Adrenal gland (tissue), 12 donors: ENCODE results near the gene ANAPC15. TPM values are rescaled to one million over a fixed set of nuclear protein-coding genes. Genes with fewer than 3 reads are reported as not detected.

Experiments used
- DNase-seq, 7 donors: peaks; one replicate each; pipeline ENCODE4 v3.0.0-alpha.2; 2019 to 2020
- H3K27ac ChIP-seq, 5 donors: fragments of 200-600 bp; sonication (generic) in 4 of 5; 1 replicate in 3 of 5; 2 replicates in 2 of 5; pipeline versions ENCODE4 v1.5.1 to v1.8.0; 2016 to 2020; ENCODE audit warnings: mild to moderate bottlenecking in 1 of 5
- H3K27me3 ChIP-seq: fragments of 200-600 bp; 2 replicates; pipeline ENCODE4 v1.8.0; 2021
- H3K36me3 ChIP-seq, 2 donors: fragments of 200-600 bp; replicated peaks in 1 of 2; 1 replicate in 1 of 2; 2 replicates in 1 of 2; pipeline versions ENCODE4 v1.5.1 to v1.8.0; 2018 to 2022
- H3K4me1 ChIP-seq, 2 donors: fragments of 200-600 bp; replicated peaks in 1 of 2; 1 replicate in 1 of 2; 2 replicates in 1 of 2; pipeline versions ENCODE4 v1.5.1 to v1.8.0; 2018 to 2021
- H3K4me3 ChIP-seq, 4 donors: fragments of 200-600 bp; sonication (generic) in 3 of 4; one replicate each; pipeline ENCODE4 v1.5.1; 2016 to 2018
- H3K9me3 ChIP-seq, 3 donors: fragments of 200-600 bp; sonication (generic) in 1 of 3; replicated peaks in 1 of 3; 1 replicate in 2 of 3; 2 replicates in 1 of 3; pipeline versions ENCODE4 v1.5.1 to v1.8.0; 2016 to 2021
- CTCF ChIP-seq, 6 experiments: fragments of 450-650 bp in 4 of 6; fragments of 200-600 bp in 2 of 6; sonication (generic) in 1 of 6; IDR thresholded peaks; 1 replicate in 5 of 6; 2 replicates in 1 of 6; pipeline versions ENCODE4 v1.5.1 to v1.8.0; 2016 to 2021; ENCODE audit warnings: antibody characterized with exemption in 6 of 6, mild to moderate bottlenecking in 2 of 6, moderate library complexity in 1 of 6
- POLR2A ChIP-seq, 2 donors: fragments of 450-650 bp; IDR thresholded peaks; one replicate each; pipeline ENCODE4 v1.6.1; 2017; ENCODE audit warnings: antibody characterized with exemption in 2 of 2, mild to moderate bottlenecking in 2 of 2, moderate library complexity in 1 of 2
- WGBS, 4 donors: extraction: QIAGEN DNeasy Blood & Tissue Kit in 2 of 4; methylation state at CpG; one replicate each; pipeline versions ENCODE4 v1.1.5 to v1.1.7; 2013 to 2017; 5-methylcytosine and 5-hydroxymethylcytosine counted together
- intact Hi-C, 2 donors: fragments of 100-400 bp; cut with DNase I; formaldehyde crosslinking; loops; one replicate each; pipeline versions ENCODE4 v1.14.1 to v1.15.0; 2022 to 2023
- microRNA-seq, 3 donors: library from miRNA; unstranded; fragments of <30 nt; microRNA quantifications; one replicate each; pipeline ENCODE4, GENCODE V29; 2017 to 2020
- polyA plus RNA-seq, 3 donors: library from polyadenylated mRNA; stranded (reverse); fragments of 200-250 nt in 2 of 3; fragments of 350-450 nt in 1 of 3; fragmentation: Illumina TruSeq in 1 of 3; extraction: RNeasy Lipid Tissue Mini Kit (QIAGEN cat#74804) in 1 of 3; gene quantifications; one replicate each; pipeline ENCODE4 v1.2.3, GENCODE V29; 2013 to 2014
- small RNA-seq, 2 donors: library from RNA; depleted of rRNA; stranded (forward); fragments of <200 nt; gene quantifications; one replicate each; pipeline ENCODE3, GENCODE V24; 2016
- total RNA-seq, 9 donors: library from RNA; depleted of rRNA in 4 of 9; stranded (reverse); fragments of >200 nt in 4 of 9; fragments of 120-200 nt in 1 of 9; fragmentation: NEBNext Ultra II Directional in 1 of 9; extraction: Animal tissue kit (Norgen Biotek cat#: 25700) in 1 of 9; gene quantifications; one replicate each; pipeline versions ENCODE4 v1.1.0 to v1.2.4, GENCODE V29; 2013 to 2023
- donor health status: healthy with polysubstance abuse.
- donor health status: Bipolar disorder and iron deficiency.
- donor health status: DM: yes; HTN: yes; CAD: no.
- donor health status: DM: no; HTN: no; CAD: no.
- donor health status: DM: no; HTN: no; CAD: no.
- donor health status: DM: yes; HTN: yes; CAD: no.

Gene ANAPC15
- total and polyA plus RNA-seq, 12 donors, result 15.3 to 80.0 (median 34.9) TPM

DNA sequence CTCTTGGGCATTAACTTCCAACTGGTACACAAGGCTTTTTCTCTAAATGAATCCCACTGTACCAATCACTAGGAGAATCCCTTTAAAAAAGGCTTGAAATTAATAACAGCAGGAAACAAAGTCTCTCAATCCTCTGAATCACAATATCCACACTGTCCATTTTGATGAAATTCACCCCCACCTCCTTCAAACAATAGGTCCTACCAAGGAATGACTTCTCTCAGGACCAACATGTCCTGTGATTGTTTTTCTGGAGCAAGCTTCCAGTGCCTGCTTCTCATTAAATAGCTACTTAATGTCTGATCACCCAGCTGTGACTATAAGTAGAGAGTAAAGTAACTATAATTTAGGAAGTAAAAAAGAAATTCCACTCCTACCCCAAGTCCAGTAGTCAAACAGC is 45.2 kb downstream of the ANAPC15 start:
- Histone ChIP-seq H3K27me3 (no peaks in the 10 kb centered on the region), H3K9me3 (no peaks in the 10 kb centered on the region), H3K4me1 (peaks cover 40 to 53% of the 10 kb centered on the region in 2 donors), H3K27ac (peak overlapping the region in 2 of 5 donors; percentile 5 to 31), H3K36me3 (no peaks in the 10 kb centered on the region), H3K4me3 (no peak overlapping the region)
- TF ChIP-seq CTCF (IDR thresholded peaks at IDR 0.05) (no peak), POLR2A (IDR thresholded peaks at IDR 0.05) (no peak)
- no peak for DNase-seq
- intact Hi-C loops, result no loop called here

GRCh38 chr11:72066855-72067254 is 45.6 kb downstream of the ANAPC15 start:
- DNase-seq, result no peak
- intact Hi-C loops, result no loop called here
- H3K27me3 ChIP-seq, result no peaks in the 10 kb centered on the region
- H3K27ac ChIP-seq, result peak overlapping the region in 2 of 5 donors; percentile 5 to 31
- no peak overlapping the region for H3K4me3 ChIP-seq
- H3K4me1 ChIP-seq, result peaks cover 36 to 49% of the 10 kb centered on the region in 2 donors
- H3K9me3 ChIP-seq, result no peaks in the 10 kb centered on the region
- TF ChIP-seq POLR2A (IDR thresholded peaks at IDR 0.05) (no peak), CTCF (IDR thresholded peaks at IDR 0.05) (no peak)
- no peaks in the 10 kb centered on the region for H3K36me3 ChIP-seq

DNA sequence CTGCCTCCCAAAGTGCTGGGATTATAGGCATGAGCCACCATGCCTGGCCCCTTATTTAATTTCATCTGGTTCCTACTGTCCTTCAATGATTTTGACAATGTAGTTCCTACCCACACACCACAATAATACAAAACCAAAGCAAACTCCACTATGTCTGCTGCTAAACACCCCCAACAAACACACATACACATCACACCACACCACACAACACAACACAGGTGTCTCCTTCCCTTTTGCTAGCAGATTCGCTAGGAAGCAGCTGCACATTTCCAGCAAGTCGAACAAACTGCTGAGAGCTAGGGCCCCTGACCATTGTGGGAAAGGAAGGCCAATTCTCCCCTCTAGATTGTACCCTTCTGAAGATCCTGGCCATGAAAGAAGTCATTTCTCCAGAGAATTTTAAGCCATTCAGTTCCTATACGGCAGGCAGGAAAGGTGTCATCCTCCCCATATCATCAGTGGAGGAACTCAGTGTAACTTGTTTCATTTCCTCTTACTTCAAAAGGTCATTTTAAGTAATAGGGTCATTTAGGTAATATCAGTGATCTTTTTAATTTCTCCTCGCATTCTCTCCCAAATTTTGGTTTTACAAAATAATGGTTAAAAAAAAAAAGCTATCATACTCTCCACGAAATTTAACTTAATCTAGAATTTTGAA is 50.6 kb downstream of the ANAPC15 start:
- Histone ChIP-seq H3K36me3 (no peaks in the 10 kb centered on the region), H3K27me3 (no peaks in the 10 kb centered on the region), H3K27ac (no peak overlapping the region), H3K4me3 (no peak overlapping the region), H3K4me1 (peaks cover 6 to 11% of the 10 kb centered on the region in 2 donors), H3K9me3 (no peaks in the 10 kb centered on the region)
- no peak for TF ChIP-seq POLR2A (IDR thresholded peaks at IDR 0.05)
- TF ChIP-seq CTCF (IDR thresholded peaks at IDR 0.05), result no peak
- no peak for DNase-seq
- intact Hi-C loops, result no loop called here
- 86 to 92% (median 88%) methylated on average over 5 of the region's 5 CpGs for WGBS, 4 donors

Small RNA genes lying within 50 kb of the gene (microRNA-seq; reads per million reads assigned to microRNA genes)
- 0 to 0.28 (median 0) reads per million in 3 donors for gene MIR3165

Small RNA genes lying within 50 kb of the gene (small RNA-seq; reads per million reads assigned to genes)
- 0 reads per million in 2 donors for gene MIR3165

Other genes with a start within 250 kb of the ANAPC15 start
- not detected for gene DEFB131B, start 234.2 kb downstream of the ANAPC15 start, total RNA-seq
- not detected for gene DEFB131B, start 234.2 kb downstream of the ANAPC15 start, polyA plus RNA-seq
- gene XNDC1N, start 184.1 kb downstream of the ANAPC15 start, total RNA-seq, result 10 to 100 TPM in 1 of 9 donors, 1 to 10 TPM in 8; 3.9 to 11.1 (median 6.2) TPM
- gene XNDC1N, start 184.1 kb downstream of the ANAPC15 start, polyA plus RNA-seq, result 1 to 10 TPM; 2.2 to 8.0 (median 3.4) TPM
- gene RNF121, start 183.6 kb downstream of the ANAPC15 start, total RNA-seq, result 10 to 100 TPM; 26.7 to 49.3 (median 31.3) TPM
- gene RNF121, start 183.6 kb downstream of the ANAPC15 start, polyA plus RNA-seq, result 10 to 100 TPM; 13.3 to 34.7 (median 21.0) TPM
- gene IL18BP, start 113.8 kb downstream of the ANAPC15 start, total RNA-seq, result 10 to 100 TPM in 4 of 9 donors, 1 to 10 TPM in 5; 3.2 to 41.2 (median 9.0) TPM
- gene IL18BP, start 113.8 kb downstream of the ANAPC15 start, polyA plus RNA-seq, result 10 to 100 TPM; 17.3 to 25.4 (median 19.2) TPM
- 100 to 1,000 TPM in 8 of 9 donors, 10 to 100 TPM in 1; 87.5 to 380 (median 273) TPM for gene NUMA1, start 32.2 kb downstream of the ANAPC15 start, total RNA-seq
- gene NUMA1, start 32.2 kb downstream of the ANAPC15 start, polyA plus RNA-seq, result 100 to 1,000 TPM in 2 of 3 donors, 10 to 100 TPM in 1; 86.7 to 677 (median 313) TPM
- gene LRRC51, start 31.8 kb downstream of the ANAPC15 start, total RNA-seq, result 10 to 100 TPM in 5 of 9 donors, 1 to 10 TPM in 4; 2.4 to 15.4 (median 10.9) TPM
- 10 to 100 TPM in 2 of 3 donors, 1 to 10 TPM in 1; 5.3 to 15.7 (median 10.4) TPM for gene LRRC51, start 31.8 kb downstream of the ANAPC15 start, polyA plus RNA-seq
- gene LAMTOR1, start 9.4 kb downstream of the ANAPC15 start, total RNA-seq, result 100 to 1,000 TPM; 107 to 297 (median 145) TPM
- gene LAMTOR1, start 9.4 kb downstream of the ANAPC15 start, polyA plus RNA-seq, result 100 to 1,000 TPM in 1 of 3 donors, 10 to 100 TPM in 2; 86.1 to 140 (median 89.1) TPM
- gene TOMT, start 6.8 kb downstream of the ANAPC15 start, total RNA-seq, result not detected
- gene TOMT, start 6.8 kb downstream of the ANAPC15 start, polyA plus RNA-seq, result not detected
- gene FOLR3, start 23.0 kb upstream of the ANAPC15 start, total RNA-seq, result under 1 TPM in 2 of 9 donors, not detected in 7; 0.88 to 0.96 TPM
- under 1 TPM in 2 of 3 donors, not detected in 1; 0.13 to 0.95 TPM for gene FOLR3, start 23.0 kb upstream of the ANAPC15 start, polyA plus RNA-seq
- 1 to 10 TPM in 6 of 9 donors, under 1 TPM in 3; 0.78 to 7.2 (median 1.4) TPM for gene FOLR1, start 79.4 kb upstream of the ANAPC15 start, total RNA-seq
- gene FOLR1, start 79.4 kb upstream of the ANAPC15 start, polyA plus RNA-seq, result 1 to 10 TPM in 1 of 3 donors, under 1 TPM in 2; 0.57 to 2.5 (median 0.80) TPM
- gene FOLR2, start 104.1 kb upstream of the ANAPC15 start, total RNA-seq, result 100 to 1,000 TPM in 2 of 9 donors, 10 to 100 TPM in 6, 1 to 10 TPM in 1; 6.9 to 221 (median 77.1) TPM
- 10 to 100 TPM; 14.6 to 35.2 (median 27.2) TPM for gene FOLR2, start 104.1 kb upstream of the ANAPC15 start, polyA plus RNA-seq
- gene INPPL1, start 112.1 kb upstream of the ANAPC15 start, total RNA-seq, result 100 to 1,000 TPM in 5 of 9 donors, 10 to 100 TPM in 4; 66.5 to 238 (median 106) TPM
- gene INPPL1, start 112.1 kb upstream of the ANAPC15 start, polyA plus RNA-seq, result 100 to 1,000 TPM in 2 of 3 donors, 10 to 100 TPM in 1; 45.3 to 395 (median 130) TPM
- 10 to 100 TPM in 3 of 9 donors, 1 to 10 TPM in 1, under 1 TPM in 2, not detected in 3; 0.32 to 26.6 (median 9.0) TPM for gene PHOX2A, start 131.5 kb upstream of the ANAPC15 start, total RNA-seq
- gene PHOX2A, start 131.5 kb upstream of the ANAPC15 start, polyA plus RNA-seq, result 10 to 100 TPM in 2 of 3 donors, 1 to 10 TPM in 1; 7.1 to 68.9 (median 19.2) TPM